Left renal cortex interstitium (tissue), 4 donors: ENCODE results near the gene ASMTL. TPM values are rescaled to one million over a fixed set of nuclear protein-coding genes. Genes with fewer than 3 reads are reported as not detected.
"Not testable (repeated sequence)": the region's sequence is repeated elsewhere in the genome, so short reads cannot be mapped to it uniquely, and the experiment has no call there.

Source experiments
- DNase-seq, 4 donors: peaks; one replicate each; pipeline ENCODE4 v3.0.0-alpha.2; 2013; ENCODE audit warnings: low read depth in 4 of 4, low spot score in 2 of 4, missing footprints in 1 of 4
- polyA plus RNA-seq, 4 donors: library from polyadenylated mRNA; unstranded; fragments of 120-200 nt; gene quantifications; one replicate each; pipeline ENCODE4 v1.2.1, GENCODE V29; 2013; ENCODE audit not compliant: insufficient read length in 4 of 4

Gene ASMTL
- polyA plus RNA-seq, 4 donors = 35.7 to 61.9 (median 46.5) TPM

DNA sequence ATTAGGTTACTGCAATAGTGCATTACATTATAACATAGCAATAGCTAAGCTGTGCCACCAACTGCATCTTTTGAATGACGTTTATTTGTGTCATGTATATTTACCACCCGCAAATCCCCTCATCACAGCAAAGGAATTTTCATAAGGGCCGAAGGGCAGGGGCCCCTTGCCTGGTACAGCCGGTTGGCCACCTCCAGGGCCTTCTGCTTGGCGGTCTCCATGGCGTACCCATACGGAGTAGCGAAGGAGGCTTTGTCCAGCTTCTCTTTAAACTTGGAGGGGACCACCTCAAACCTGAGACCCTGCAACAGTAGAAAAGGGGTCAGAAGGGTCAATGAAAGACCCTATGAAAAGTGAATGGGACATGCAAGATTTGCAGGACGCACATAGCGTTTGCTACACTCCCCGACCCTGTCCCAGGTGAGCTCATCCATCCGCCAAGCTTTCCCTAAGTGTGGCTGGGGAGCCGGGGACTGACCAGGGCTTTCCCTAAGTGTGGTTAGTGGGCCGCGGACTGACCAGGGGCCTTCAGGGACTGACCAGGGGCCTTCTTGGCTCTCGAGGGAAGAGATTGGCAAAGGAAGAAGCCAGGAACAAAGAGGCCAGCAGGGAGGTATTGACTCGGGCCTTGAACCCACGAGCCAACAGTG is 10.6 kb downstream of the ASMTL start:
- no peak for DNase-seq

DNA sequence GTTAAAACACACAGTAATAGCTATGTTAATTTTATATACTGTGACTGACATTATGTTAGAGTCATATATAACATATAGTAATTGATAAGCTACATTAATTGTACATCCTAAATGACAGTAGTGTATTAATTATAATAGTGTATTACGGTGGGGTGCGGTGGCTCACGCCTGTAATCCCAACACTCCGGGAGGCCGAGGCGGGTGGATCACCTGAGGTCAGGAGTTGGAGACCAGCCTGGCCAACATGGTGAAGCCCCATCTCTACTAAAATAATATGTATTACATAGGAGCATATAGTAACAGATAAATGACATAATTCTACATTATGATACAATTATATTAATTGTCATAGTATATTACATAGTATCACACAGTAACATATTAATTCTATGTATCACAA is 12.2 kb downstream of the ASMTL start:
- no peak for DNase-seq

DNA sequence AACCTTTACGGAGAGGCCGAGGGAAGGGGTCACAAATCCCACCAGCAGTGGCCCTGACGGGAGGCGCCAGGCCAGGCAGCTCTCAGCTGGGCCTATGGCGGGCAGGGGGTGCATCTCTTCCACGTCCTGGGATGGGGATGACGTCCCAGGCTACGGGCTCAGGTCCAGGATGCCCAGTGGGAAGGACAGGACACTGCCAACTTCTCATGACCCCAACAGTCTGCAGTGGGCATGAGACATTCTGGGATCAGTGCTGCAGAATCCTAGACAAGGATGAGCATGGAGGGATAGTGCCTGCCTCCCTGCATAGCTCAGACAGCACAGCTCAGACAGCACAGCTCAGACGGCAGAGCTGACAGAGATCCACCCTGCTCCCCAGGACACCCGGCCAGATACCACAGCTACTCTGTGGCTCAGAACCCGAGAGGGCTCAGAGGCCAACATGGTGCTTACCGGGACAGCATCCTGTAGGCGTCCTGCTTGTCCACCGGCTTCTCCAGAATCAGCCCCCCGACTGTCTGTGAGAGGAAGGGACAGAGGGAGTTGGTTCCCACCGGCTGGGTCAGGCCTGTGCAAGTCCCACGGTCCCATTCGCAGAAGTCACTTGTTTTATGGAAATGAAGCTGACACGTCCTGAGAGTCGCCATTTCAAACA is 17.3 kb downstream of the ASMTL start:
- no peak for DNase-seq

DNA sequence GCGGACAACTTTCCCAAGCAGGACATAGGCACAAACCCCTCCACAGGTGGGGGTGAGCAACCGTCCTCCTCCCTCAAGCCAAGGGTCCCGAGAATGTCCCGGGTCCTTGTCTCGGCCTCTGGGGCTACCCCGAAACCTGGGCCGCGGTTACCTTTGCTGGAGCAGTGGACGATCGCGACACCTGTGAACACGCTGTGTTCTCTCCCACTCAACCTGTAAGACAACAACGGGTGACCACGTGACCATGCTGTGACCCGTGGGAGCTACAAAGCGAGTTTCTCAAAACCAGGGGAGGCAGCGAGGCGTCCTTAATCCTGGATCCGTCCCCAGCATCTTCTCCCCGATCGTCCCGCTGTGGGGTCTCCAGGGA is 17.9 kb downstream of the ASMTL start:
- DNase-seq = no peak

DNA sequence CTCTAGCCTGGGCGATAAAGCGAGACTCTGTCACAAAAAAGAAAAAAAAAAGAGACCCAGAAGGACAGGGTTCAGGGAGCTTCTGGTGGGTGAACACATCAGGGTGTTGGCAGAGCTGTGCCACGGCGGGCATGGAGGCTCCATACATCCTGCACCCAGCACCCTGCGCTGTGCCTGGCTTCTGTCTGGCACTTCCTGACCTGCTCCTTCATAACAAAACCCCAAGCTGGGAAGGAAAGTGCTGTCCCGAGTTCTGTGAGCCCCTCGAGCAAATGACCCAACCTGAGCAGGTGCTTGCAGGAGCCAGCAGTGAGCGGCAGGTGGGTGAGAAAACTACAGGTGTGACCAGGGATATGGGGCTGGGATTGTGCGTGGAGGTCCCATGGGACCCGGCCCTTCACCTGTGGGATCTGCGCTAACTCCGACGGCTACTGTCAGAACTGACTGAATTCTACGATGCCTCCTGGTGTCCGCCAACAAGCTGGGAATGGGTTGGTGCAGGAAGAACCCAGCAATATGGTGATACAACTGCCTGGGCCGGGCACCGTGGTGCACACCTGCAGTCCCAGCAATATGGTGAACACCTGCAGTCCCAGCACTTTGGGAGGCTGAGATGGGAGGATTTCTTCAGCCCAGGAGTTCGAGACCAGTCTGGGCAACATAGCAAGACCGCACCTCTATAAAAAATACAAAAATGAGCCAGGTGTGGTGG is 18.9 kb downstream of the ASMTL start:
- DNase-seq = no peak

DNA sequence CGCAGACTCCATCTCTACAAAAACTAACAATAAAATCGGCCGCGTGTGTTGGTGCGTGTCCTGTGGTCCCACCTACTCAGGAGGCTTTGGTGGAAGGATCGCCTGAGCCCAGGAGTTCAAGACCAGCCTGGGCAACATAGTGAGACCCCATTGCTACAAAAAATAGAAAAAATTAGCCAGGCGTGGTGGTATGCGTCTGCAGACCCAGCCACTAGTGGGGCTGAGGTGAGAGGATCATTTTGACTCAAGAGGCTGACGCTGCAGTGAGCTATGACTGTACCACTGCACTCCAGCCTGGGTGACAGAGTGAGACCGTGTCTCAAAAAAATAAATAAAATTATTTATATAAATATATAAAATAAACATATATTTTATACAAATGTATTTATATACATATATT is 22.3 kb downstream of the ASMTL start:
- DNase-seq = no peak

DNA sequence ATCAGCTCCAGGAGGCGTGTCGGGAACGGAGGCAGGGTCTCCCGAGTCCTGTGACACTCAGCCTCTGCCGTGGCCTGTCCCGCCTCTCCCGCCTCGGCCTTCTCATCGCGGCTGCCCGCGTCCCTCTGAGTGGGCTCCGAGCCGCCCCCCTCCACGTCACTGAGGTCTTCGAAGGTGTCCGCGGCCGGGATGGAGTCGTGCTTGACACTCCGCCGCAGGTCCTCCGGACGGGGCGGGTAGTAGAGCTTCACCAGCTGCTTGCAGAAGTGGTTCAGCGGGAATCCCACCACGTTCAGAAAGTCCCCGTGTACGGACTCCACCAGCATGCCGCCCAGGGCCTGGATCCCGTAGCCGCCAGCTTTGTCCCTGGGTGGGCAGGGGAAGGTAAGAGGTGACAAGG is 25.0 kb downstream of the ASMTL start:
- DNase-seq = no peak

DNA sequence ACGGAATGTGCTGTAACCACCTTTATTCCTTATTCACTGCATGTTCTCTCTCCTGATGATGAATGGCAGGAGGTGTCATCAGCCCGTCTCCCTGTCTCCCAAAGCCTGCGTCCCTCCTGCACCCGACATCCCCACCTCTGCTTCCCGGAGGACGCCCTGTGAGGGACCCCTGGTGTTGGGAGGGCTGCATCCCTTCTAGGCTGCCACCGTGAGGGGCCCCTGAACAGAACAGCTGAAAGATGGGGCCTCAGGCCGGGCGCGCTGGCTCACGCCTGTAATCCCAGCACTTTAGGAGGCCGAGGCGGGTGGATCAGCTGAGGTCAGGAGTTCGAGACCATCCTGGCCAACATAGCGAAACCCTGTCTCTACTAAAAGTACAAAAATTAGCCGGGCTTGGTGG is 26.4 kb downstream of the ASMTL start:
- DNase-seq = not testable (repeated sequence)

DNA sequence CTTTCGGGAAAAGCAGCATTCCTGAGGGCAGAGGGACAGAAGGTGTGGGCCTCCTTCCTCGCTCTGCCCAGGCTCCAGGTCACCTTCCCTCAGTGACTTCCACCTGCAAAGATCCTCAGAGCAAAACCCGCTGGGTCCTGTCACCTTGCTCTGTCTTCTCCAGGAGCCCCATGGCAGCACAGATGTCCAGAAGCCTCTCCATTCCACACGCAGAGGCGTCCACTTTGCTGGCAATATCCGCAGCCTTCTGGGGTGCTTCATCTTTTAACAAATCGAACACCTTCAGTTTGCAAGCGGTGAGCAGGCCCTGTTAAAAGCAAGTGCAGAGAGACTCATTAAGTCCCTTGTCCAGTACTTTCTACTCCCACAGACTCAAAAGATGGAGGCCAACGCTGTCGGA is 27.3 kb downstream of the ASMTL start:
- no peak for DNase-seq

DNA sequence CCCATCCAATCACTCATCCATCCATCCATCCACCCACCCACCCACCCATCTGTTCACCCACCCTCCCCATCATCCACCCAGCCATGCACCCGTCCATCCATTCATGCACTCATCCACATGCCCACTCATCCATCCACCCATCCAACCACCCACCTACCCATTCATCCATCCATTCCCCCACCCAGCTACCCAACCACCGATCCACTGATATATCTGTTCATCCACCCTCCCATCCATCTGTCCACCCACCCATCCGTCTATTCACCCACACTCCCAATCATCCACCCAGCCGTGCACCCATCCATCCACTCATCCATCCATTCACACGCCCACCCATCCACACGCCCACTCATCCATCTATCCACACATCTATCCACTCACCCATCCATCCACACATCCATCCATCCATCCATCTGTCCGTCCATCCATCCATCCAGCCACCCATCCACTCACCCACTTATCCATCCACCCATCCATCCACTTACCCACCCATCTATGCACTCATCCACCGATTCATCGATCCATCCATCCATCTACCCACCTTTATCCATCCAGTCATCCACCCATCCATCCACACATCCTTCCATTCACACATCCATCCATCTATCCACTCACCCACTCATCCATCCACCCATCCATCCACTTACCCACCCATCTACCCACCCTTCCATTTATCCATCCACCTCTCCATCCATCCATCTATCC is 28.4 kb downstream of the ASMTL start:
- no peak for DNase-seq

DNA sequence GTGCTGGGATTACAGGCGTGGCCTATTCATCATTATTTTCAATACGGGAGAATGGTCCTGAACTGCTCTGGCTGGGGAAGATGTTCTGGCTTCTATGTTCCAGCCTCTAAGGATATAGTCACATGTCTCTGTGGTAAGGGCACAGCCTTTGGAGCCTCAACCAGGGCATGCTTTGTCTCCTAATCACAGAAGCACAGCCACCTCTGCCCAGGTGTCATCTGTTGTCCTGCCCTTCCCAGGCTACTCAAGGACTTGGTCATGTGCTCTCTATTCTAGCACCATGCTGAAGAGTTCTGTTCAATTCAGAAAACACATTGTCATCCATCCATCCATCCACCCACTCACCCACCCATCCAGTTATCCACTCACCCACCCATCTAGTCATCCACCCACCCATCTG is 29.5 kb downstream of the ASMTL start:
- DNase-seq = no peak

DNA sequence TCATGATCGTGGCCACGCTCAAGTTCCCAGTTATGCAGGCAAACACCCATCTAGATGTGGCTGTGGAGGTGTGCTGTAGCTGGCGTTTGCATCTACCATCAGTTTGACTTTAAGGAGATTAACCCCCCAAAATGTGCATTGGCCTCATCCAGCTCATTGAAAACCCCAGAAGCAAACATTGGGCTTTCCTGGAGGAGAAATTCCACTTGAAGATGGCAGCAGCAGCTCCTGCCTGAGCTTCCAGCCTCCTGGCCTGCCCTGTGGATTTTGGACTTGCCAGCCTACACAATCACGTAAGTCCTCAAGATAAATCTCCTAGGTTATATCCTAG is 30.6 kb downstream of the ASMTL start:
- DNase-seq = no peak

DNA sequence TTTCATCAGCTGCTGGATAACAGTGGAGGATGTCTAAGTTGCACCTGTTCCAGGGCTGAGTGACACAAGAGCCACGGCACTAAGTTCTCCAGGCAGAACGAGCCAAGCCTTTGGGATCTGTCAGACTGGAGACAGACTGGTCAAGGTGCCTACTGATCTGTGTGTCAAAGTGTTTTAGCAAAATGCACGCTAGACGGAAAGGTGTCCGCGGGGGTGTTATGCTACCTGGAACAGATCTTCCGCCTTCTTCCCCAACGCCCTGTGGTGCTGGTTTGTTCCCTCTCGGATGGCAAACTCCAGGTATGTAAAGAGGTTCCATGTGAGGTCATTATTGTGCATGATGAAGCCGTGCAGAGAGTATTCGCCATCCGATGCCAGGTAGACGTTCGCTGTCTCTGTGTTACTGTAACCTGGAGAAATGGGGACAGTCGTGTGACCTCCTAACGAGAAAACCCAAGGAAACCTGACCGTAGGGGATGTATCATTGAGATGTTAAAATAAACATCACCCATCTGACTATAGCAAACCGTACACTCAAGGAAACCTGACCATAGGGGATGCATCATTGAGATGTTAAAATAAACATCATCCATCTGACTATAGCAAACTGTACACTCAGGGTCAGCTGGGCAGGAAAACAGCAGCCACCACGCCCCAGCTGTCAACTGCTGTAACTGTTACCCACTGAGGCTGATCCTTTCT is 31.1 kb downstream of the ASMTL start:
- DNase-seq = no peak

DNA sequence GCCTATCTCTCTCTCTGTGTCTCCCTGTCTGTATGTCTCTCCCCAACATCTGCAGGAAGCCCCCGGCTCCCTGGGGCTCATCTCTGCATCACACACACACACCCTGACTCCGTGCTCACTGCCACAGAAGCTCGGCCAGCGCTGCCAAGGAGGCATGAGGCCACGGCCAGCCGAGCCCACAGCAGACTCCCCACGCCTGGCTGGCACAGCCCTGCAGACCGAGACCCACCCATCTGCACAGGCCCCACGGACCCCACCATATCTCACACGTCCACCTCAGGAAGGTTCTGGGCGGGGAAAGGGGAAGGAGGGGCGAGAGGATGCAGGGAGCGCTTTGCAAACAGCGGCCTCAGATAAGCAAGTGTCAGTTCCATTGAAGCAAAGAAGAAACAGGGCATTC is 32.3 kb downstream of the ASMTL start:
- DNase-seq = no peak

DNA sequence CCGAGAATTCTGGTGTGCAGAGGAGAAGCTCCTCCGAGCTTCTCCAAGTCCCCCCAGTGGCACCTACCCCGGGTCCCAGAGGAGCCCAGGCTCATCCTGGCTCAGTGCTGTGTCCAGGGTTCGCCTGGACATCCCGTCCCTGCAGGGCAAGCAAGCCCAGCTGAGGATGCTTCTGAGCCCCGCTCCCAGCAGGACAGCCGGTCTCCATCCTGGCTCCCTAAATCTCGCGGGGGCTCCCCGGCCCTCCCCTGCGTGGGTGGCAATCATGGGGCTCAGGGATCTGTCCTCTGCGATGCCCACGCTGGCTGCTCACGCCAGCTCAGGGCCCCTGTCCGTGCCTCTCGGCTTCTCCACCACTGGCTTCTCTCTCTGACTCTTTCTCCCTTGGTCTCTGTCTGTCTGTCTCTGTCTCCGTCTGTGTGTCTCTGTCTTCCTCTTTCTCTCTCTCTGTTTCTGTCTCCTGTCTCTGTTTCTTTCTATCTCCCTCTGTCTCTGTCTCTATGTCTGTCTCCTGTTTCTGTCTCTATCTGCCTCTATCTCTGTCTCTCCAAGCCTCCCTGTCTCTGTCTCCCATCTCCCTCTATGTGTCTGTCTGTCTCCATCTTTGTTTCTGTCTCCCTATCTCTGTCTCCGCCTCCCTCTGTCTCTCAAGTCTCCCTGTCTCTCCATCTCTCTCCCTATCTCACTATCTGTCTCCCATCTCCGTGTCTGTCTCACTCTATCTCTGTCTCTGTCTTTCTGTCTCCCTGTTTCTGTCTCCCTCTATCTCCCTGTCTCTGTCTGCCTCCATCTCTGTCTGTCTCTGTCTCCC is 33.0 kb downstream of the ASMTL start:
- no peak for DNase-seq

DNA sequence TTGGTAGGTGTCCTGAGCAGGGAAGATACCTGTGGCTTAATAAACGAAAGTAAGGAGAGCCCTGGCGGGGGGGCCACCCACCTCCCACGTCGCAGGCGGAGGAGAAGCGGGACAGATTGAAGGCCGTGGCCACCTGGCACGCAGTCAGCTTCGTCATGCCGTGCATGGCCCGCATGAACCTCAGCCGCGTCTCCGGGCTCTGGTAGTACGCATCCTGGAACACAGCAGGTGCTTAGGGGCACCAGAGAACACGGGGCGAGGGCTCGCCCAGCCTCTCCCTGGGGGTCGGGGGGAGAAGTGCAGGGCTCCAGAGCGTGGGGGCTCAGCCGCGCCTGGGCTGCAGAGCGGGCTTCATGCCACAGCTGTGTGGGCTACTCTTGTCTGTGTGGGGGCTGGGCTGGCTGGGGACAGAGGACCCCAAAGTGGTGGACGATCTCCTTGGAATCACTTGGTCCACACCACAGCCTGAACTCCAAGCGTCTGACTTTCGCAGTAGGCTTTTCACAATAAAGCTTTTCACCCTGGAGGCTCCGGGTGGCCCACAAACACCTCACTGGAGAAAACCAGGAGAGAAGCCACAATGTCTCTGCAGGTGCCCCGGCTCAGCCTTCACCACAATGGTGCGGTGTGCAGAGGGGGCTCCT is 33.7 kb downstream of the ASMTL start:
- no peak for DNase-seq

DNA sequence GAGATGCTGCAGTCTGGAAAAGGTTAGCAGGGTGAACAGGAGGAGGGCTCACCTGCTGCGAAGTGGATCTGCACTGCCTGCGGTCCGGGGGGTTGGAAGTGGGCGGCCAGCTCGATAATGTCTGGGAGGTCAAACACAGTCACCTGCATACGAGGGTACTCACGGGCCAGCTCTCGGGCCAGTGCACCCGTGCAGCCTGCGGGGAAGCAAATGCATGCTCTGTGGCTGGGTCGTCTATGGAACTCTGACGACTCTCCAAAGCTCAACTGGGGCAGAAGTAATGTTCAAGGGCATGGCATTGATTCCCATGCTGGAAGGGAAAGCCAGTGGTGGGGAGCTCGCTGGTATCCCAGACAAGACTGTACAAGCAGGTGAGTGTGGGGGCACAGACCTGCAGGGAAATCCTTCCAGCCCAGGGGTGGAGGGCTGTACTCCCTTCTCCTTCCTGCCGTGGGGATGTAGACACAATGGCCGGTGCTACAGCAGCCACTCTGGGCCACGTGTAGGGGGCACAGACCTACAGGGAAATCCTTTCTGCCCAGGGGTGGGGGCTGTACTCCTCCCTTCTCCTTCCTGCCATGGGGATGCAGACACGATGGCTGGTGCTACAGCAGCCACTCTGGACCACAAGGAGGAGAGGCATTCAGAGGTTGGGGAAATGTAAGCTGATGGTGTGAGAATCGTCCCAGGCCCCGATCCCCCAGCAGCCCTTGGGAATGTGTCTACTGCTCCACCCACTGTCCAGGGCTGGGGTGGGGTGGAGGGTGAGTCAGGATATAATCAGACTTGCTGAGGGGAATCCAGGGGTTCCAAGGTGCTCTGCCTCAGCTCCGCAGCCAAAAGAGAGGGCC is 34.6 kb downstream of the ASMTL start:
- DNase-seq = no peak

DNA sequence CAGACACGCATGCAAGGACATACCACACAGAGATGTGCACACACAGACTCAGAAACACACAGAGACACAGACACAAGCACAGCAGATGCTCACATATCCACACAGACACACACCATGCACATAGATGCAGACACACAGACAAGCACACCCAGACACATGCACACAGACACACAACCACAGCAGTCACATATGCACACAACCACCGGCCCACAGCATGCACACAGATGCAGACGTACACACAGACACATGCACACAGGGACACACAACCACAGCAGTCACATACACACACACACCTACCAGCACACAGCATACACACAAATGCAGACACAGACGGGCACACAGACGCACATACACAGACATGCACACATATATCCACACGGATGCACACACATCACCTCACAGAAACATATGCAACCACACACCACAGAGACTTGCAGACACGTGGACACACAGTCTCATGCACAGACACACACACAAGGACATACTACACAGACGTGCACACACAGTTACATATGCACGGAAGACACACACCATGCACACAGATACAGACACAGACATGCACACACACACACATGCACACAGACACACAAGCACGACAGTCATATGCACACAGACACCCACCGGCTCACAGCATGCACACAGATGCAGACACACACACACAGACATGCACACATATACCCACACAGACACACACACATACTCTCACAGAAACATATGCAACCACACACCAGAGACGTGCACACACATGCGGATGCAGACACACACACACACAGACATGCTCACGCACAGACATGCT is 35.5 kb downstream of the ASMTL start:
- DNase-seq = no peak
